MCF 10A (cell line): ENCODE results near the gene PRH1. TPM values are rescaled to one million over a fixed set of nuclear protein-coding genes. Genes with fewer than 3 reads are reported as not detected.

Experiments used
- BruUV-seq: library from RNA; stranded (reverse); fragments of 400-500 nt; replicated peaks from 2 replicates; lab custom pipeline; 2021; lab: Mats Ljungman, UMichigan
- CTCF ChIA-PET: fragments of 300-600 bp; sonication (Branson Sonifier 250); formaldehyde crosslinking; extraction: SDS; loops from one replicate; lab custom pipeline; 2021; ENCODE audit warnings: antibody characterized with exemption, inconsistent platforms; lab: Yijun Ruan, JAX
- POLR2A ChIA-PET: fragments of 300-600, 350-650 bp; sonication (Branson Sonifier 250); formaldehyde crosslinking; extraction: SDS; loops from one replicate; lab custom pipeline; 2020; ENCODE audit warnings: antibody characterized with exemption, inconsistent platforms; lab: Yijun Ruan, JAX
- DNase-seq: peaks from one replicate; pipeline ENCODE4 v3.0.0-alpha.2; 2018; ENCODE audit not compliant: unreplicated experiment
- H3K27ac Mint-ChIP-seq: one replicate; pipeline ENCODE4 v1.8.0; 2022; ENCODE audit warnings: mild to moderate bottlenecking, low read depth, mixed read lengths; ENCODE audit not compliant: unreplicated experiment
- H3K27me3 Mint-ChIP-seq: one replicate; pipeline ENCODE4 v1.8.0; 2022; ENCODE audit warnings: mixed read lengths; ENCODE audit not compliant: insufficient read depth, unreplicated experiment
- H3K36me3 Mint-ChIP-seq: one replicate; pipeline ENCODE4 v1.8.0; 2022; ENCODE audit warnings: mild to moderate bottlenecking, moderate library complexity, mixed read lengths; ENCODE audit not compliant: insufficient read depth, unreplicated experiment
- H3K4me1 Mint-ChIP-seq: one replicate; pipeline ENCODE4 v1.8.0; 2022; ENCODE audit warnings: mixed read lengths; ENCODE audit not compliant: insufficient read depth, unreplicated experiment
- H3K4me3 Mint-ChIP-seq: one replicate; pipeline ENCODE4 v1.8.0; 2022; ENCODE audit warnings: mild to moderate bottlenecking, moderate library complexity, mixed read lengths; ENCODE audit not compliant: unreplicated experiment
- H3K9me3 Mint-ChIP-seq: one replicate; pipeline ENCODE4 v1.8.0; 2022; ENCODE audit warnings: mixed read lengths; ENCODE audit not compliant: unreplicated experiment
- intact Hi-C: fragments of 100-400 bp; cut with micrococcal nuclease; formaldehyde crosslinking; loops from 2 replicates; pipeline ENCODE4 v1.14.1; 2022
- total RNA-seq: library from RNA; stranded (reverse); gene quantifications from 2 replicates; pipeline ENCODE4 v1.2.3, GENCODE V29; 2022
- TF ChIP-seq, protein P1 (sequence below): fragments of 200-600 bp; IDR thresholded peaks from one replicate; pipeline ENCODE4 v1.8.0; 2022; ENCODE audit warnings: antibody characterized with exemption, mild to moderate bottlenecking; ENCODE audit not compliant: unreplicated experiment

PRH1 gene
- total RNA-seq, 1 experiment from 2014 or later: 11.4 TPM

DNA sequence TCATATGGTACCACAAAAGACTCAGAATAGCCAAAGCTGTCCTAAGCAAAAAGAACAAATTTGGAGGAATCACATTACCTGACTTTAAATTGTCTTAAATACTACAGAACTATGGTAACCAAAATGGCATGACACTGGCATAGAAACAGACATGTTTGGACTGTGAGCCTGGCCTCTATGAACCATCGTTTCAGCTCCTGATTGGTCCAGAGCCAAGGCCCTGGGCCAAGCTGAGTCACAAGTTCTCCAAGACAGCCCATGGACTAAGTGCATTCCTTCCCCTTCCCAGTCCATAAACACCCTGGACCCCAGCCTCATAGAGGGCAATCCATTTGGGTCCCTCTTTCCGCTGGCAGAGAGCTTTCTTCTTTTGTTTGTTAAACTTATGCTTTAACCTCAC, 22.7 kb downstream of the PRH1 start:
- H3K27ac Mint-ChIP-seq: no peak overlapping the region
- no peak for DNase-seq
- POLR2A ChIA-PET: no interaction called here
- no TSS peak for BruUV-seq
- H3K4me3 Mint-ChIP-seq: no peak overlapping the region
- no peaks in the 10 kb centered on the region for H3K4me1 Mint-ChIP-seq
- no peaks in the 10 kb centered on the region for H3K36me3 Mint-ChIP-seq
- CTCF ChIA-PET: interaction anchor here (0.6 to 0.7 kb wide), 2 partner anchors 90 to 210 kb away, joined by 3 to 4 read pairs; no protein-coding TSS in a partner anchor
- peaks cover 8% of the 10 kb centered on the region for H3K9me3 Mint-ChIP-seq
- intact Hi-C loops: no loop called here
- TF ChIP-seq, protein P1, sequence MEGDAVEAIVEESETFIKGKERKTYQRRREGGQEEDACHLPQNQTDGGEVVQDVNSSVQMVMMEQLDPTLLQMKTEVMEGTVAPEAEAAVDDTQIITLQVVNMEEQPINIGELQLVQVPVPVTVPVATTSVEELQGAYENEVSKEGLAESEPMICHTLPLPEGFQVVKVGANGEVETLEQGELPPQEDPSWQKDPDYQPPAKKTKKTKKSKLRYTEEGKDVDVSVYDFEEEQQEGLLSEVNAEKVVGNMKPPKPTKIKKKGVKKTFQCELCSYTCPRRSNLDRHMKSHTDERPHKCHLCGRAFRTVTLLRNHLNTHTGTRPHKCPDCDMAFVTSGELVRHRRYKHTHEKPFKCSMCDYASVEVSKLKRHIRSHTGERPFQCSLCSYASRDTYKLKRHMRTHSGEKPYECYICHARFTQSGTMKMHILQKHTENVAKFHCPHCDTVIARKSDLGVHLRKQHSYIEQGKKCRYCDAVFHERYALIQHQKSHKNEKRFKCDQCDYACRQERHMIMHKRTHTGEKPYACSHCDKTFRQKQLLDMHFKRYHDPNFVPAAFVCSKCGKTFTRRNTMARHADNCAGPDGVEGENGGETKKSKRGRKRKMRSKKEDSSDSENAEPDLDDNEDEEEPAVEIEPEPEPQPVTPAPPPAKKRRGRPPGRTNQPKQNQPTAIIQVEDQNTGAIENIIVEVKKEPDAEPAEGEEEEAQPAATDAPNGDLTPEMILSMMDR: no peak
- no peaks in the 10 kb centered on the region for H3K27me3 Mint-ChIP-seq

- Mint-ChIP-seq H3K9me3 (no peaks in the 10 kb centered on the region), H3K4me3 (no peak overlapping the region), H3K4me1 (peaks cover 15% of the 10 kb centered on the region), H3K27me3 (no peaks in the 10 kb centered on the region), H3K27ac (no peak overlapping the region), H3K36me3 (peaks cover 7% of the 10 kb centered on the region)
- CTCF ChIA-PET: interaction anchor here (0.7 kb wide), 1 partner anchor 630 kb away, joined by 3 read pairs; no protein-coding TSS in a partner anchor
- no peak for DNase-seq
- TF ChIP-seq, protein P1: no peak
- POLR2A ChIA-PET: interaction anchor here (0.7 kb wide), 1 partner anchor 633 kb away, joined by 3 read pairs; no protein-coding TSS in a partner anchor
- intact Hi-C loops: no loop called here
- BruUV-seq: no TSS peak
These were observed 28.2 kb downstream of the PRH1 start for GRCh38 chr12:10855807-10856206.

- intact Hi-C loops: no loop called here
- no peaks in the 10 kb centered on the region for H3K27me3 Mint-ChIP-seq
- no peak overlapping the region for H3K27ac Mint-ChIP-seq
- no peak overlapping the region for H3K4me3 Mint-ChIP-seq
- TF ChIP-seq, protein P1: no peak
- peaks cover 15% of the 10 kb centered on the region for H3K4me1 Mint-ChIP-seq
- ChIA-PET CTCF (interaction anchor here (1.2 kb wide), 1 partner anchor 83 kb away, joined by 5 read pairs; no protein-coding TSS in a partner anchor), POLR2A (no interaction called here)
- no peaks in the 10 kb centered on the region for H3K9me3 Mint-ChIP-seq
- DNase-seq: no peak
- H3K36me3 Mint-ChIP-seq: peaks cover 8% of the 10 kb centered on the region
- BruUV-seq: no TSS peak
These were observed 30.3 kb downstream of the PRH1 start for GRCh38 chr12:10853776-10854175.

- peaks cover 20% of the 10 kb centered on the region for H3K36me3 Mint-ChIP-seq
- CTCF ChIA-PET: no interaction called here
- H3K4me1 Mint-ChIP-seq: peaks cover 15% of the 10 kb centered on the region
- TF ChIP-seq, protein P1: no peak
- H3K27ac Mint-ChIP-seq: peak overlapping the region; percentile 7
- intact Hi-C loops: no loop called here
- no TSS peak for BruUV-seq
- H3K4me3 Mint-ChIP-seq: no peak overlapping the region
- no peaks in the 10 kb centered on the region for H3K9me3 Mint-ChIP-seq
- POLR2A ChIA-PET: no interaction called here
- no peaks in the 10 kb centered on the region for H3K27me3 Mint-ChIP-seq
- DNase-seq: peak; percentile 11
These were observed 32.7 kb downstream of the PRH1 start for GRCh38 chr12:10851243-10851858.
